Anterior cingulate cortex (tissue), 58 donors: Measurements from ENCODE around the gene INPP4B.

Experiments used
- DNase-seq, 58 donors: peaks; one replicate each; lab custom pipeline; 2025; lab: John Stamatoyannopoulos, UW

INPP4B gene

DNA sequence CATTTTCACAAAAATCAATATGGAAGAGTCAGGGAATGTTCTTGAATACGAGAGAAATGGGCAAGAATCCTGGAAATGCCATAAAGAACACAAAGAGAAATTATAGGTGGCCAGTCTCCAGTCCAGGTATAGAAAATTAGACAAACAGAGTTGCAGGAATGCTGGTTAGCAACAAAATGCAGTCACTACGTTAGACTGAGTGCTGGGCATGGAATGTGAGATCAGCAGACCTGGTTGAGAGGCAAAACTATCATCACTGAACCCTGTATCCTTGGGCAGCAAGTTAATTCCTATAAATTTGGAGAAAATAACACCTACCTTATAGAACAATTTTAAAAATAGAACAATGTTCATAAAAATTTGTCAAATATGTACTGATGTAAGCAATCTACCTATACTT lies 417.4 kb downstream of the INPP4B start:
- DNase-seq = no peak

DNA sequence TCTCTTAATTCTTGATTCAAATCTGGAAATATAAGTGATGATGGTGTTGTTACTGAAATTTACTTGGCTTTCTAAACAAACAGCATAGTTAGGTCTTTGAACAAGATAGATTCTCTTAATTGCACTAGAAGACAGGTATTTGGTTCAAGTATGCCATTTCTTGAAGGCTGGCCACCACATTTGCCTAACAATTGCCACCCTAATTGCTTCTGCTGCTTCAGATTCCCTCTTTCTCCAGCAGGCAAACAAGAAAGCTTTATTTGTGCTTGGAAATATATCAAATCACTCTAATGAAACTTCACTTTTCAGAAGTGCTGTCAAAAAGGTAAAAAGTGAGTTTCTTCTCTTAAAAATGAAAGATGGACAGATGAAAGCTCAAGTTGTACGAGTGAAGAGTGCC lies 418.6 kb downstream of the INPP4B start:
- DNase-seq = no peak

DNA sequence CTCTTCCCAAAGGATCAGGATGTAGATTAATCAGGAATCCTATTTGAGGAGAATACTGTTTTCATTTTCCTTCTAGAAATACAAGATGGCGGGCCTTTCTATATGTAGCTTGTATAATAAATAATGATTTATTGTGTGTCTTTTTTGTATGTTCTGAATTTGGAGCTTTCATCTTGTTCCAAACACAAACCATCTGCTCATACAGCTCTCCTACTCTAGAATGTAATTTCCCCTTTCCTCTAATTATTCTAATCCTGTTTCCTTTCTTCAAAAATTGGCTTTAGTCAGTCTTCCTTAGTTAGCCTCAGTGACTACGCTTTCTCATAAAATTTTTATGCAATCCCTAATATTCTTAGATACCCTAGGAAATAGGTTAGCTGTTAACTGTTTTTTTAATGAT lies 422.2 kb downstream of the INPP4B start:
- no peak for DNase-seq

DNA sequence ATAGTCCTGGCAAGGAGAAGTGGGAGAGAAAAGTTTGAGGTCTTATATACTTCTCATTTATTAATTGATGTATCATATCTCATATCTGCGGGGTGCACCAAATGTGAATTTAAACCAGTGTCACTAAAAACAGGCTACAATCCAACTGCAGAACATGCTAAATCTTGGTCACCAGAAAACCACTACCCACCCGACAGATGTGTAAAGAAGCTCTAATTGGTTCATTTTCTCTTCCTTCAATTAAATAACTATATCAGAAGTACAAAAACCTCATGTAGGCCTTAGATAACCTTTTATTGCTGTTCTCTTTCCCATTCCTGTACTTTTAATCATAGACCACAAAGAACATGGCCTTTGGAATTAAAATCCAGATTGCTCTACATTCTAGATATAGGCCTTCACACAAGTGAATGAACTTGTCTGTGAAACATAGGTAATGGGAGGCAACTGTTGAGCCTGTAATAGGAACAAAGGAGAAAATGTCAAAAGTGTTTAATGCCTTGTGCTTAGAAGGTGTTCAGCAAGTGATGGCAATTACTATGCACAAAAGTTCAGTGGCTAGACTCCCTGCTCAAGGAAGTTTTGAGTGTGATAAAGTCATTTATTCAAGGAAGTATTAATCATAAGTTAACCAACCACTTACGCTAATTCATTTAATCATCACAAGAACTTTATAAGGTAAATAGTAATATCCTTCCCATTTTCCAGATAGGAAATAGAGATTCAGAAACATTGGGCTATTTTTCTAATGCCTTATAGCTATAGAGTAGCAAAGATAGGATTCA lies 425.6 kb downstream of the INPP4B start:
- no peak for DNase-seq

DNA sequence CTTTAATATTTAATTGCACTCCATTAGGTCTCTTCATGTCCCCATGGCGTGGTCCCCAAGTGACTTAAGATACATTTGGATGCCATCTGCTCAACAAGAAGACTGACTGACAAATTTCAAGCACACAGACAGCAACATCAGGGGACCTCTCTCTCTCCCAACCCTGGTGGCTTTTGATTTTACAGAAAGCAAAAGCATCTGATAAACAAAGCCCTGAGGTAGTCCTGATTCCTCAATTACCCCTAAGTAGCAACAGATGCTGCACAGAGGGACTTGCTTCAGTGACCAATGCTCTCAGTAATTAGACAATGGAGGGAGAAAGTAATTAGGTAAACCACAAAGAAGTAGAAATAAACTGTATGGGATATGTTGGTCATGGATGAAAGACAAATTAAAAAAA lies 426.4 kb downstream of the INPP4B start:
- no peak for DNase-seq

DNA sequence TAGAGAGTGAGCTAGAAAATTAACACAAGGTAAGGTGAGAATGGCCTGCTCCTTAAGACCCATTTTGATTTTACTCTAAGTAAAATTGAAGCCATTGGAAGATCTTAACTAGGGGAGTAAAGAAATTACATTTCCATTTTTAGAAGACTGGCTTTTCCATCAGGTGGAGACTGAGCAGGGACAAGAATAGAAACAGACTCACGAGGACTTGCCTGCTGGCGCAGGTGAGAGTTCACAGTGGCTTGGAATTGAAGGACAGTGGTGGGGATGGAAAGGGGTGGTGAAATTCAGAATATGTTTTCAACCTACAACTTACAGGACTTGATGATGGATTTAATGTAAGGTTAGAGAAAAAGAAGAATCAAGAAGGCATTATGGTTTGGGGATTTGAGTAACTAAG lies 427.4 kb downstream of the INPP4B start:
- no peak for DNase-seq

DNA sequence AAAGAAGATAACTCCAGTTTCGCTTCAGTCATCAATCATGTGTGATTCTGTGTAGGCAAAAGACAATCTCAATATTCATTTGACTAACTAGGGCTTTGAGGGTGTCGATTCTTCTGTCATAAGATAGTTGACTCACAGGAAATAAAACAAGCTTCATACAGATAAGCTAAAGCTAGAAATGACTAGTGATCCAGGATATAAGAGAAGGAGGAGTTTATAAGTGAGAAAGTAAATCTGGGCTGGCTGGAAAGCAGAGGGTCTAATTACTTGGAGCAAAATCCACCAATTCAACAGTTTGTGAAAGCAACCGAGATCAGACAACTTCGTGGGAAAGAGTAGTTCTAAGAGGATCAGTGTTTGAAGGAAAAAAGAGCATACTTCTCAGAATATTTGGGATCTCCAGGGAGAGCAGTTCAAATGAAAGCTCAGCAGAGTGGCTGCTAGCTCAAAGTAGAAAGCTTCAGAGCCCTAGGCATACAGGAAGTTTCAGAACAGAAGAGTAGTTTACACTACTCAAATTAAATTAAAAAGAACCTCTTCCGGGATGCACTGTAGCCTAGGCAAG lies 429.3 kb downstream of the INPP4B start:
- DNase-seq = peak in 1 of 58 donors; percentile 13

DNA sequence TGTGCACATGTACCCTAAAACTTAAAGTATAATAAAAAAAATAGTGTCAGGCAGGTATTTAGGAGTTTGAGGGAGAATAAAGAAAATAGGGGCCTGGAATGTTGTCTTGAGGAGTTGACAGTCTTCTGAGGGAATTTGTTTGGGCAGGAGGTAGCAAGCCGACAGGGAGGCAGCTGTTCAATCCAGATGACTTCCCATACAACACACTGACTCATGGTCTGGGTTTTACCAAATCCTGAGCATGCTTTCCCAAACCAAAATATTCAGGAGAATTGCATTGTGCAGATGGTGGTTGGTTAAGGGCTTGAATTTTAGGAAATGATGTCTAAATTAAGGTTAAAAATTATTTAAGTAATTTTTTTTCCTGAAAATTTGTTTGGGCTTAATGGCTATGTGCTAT lies 430.0 kb downstream of the INPP4B start:
- DNase-seq = no peak

DNA sequence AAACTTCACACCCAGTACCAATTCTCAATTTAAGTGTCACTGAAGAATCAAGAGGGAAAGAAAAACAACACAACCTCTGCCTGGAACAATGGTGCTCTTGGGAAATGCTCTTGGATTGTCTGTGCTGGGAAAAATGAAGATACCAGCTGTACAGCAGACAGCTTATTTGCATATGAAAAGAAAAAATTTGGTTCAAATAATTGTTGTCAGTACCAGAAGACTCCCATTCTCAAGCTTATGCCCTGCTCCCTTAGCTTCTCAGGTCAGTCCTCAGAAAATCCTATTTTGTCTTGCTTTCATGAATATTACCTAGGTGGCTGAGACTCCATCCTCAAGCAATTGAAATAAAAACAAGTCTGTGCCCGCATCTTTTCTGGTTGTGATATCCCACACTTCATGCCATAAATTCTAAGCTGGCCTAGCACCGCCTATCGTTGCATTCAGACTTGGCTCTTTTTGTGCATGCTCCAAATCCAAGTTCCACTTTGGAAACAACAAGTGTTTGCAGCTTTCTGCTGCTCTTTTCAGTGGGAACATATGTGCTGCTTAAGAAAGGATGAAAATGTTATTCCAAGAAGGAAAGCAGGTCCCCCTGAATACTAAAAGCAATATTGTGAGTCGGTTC lies 431.6 kb downstream of the INPP4B start:
- DNase-seq = peak in 5 of 58 donors; percentile 2 to 51 (median 25)

DNA sequence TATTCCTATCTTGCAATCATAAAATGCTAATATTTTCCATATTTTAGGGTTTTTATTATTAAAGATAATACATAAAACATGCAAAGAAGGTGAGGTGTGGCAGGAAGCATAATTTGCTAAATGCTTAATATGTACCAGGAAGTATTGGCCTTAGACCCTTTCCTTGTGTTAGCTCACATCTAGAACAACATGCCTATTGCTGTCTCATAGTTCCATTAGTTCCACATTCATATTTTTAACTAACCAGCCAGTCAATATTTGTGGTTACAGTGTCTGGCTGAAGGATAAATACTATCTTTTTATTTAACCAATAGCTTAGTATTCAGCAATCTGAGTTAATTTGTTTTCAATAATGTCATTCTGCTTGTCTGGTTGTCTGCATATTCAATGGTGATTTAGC lies 432.6 kb downstream of the INPP4B start:
- DNase-seq = no peak

DNA sequence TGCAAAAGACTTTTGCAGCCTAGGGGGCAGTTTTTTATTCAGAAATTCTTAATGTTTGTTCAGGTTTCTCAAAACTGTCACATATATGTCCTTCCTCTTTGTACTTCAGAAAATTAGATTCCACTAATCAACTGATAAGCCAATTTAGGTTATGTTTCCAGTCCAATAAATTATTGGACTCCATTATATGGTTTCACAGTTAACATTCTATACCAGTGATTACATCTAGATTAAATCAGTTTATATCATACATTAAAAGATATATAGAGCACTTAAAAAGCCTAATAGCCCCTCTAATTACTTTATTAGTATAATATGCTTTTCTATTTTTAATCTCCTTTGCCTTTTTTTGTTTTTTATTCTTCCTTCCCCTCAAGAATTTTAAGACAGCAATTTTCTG lies 434.1 kb downstream of the INPP4B start:
- DNase-seq = no peak

DNA sequence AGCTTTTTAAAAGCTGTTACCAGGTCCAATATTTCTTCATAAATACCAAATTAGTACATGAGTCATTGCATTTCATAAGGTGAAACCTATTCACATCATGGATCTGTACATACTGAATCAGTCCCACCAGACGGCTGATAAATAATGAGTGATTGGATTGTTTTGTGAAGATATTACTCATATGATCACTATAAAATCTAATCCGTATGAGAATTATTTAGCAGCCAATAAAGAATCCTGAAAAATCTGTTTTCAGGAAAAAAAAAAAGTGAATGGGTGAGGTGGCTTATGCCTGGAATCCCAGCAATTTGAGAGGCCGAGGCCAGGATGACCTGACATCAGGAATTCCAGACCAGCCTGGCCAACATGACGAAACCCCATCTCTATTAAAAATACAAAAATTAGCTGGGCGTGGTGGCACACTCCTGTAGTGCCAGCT lies 438.1 kb downstream of the INPP4B start:
- DNase-seq = no peak

DNA sequence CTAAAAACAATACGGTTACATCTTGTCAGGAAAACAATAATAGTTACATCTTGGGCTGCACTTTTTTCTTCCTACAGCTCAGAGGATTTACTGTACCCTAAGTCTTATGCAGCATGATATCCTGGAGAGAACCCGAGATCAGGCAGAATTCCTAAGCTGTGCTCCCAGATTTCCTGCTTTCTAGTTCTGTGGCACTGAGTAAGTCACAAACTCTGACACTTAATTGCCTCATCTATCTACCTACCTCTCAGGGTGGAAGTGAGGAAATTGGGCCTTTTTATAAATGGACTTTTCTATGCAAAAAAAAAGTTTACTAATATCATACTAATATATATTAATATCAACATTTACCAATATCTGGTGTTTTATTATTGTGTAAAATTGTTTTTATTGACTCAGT lies 438.5 kb downstream of the INPP4B start:
- DNase-seq = no peak

DNA sequence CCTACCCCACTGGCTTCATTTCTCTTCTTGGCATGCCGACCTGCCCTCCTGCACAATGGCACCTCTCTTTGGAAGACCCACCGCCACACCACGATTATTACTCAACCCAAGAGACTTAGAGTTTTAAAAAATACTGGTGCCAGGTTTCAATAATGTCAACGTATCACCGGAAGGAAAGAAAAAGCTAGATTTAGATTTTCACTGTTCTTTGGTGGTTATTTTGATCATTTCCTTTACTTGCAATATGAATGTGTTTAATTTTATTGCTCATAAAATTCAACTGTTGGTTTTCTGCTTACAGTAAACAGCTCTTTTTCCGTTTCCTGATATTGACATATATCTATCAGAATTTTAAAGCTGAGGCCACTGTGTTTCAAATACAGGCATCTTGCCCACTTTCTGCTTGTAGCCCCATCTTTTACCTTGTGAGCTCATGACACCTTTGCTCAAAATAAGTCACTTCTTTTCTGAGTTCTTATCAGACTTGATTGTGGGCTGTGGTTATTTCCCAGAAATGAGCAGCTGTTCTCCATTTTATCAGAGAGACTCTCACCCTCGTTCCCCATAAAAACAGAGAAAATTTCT lies 439.1 kb downstream of the INPP4B start:
- DNase-seq = no peak

DNA sequence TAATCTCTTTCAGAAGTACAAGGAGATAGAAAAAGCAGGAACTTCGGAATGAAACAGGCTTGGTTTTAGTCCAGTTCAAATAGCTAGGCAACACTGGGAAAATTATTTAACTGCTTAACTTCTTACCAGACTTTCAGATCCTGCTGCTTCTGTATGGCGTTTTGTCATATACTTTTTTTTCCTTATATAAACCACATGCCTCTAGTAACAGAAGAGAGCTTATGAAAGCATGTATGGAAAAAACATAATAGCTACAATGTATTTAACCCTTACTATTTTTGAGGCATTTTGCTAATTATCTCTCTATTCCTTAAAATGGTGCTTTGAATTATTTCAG lies 439.6 kb downstream of the INPP4B start:
- DNase-seq = no peak

DNA sequence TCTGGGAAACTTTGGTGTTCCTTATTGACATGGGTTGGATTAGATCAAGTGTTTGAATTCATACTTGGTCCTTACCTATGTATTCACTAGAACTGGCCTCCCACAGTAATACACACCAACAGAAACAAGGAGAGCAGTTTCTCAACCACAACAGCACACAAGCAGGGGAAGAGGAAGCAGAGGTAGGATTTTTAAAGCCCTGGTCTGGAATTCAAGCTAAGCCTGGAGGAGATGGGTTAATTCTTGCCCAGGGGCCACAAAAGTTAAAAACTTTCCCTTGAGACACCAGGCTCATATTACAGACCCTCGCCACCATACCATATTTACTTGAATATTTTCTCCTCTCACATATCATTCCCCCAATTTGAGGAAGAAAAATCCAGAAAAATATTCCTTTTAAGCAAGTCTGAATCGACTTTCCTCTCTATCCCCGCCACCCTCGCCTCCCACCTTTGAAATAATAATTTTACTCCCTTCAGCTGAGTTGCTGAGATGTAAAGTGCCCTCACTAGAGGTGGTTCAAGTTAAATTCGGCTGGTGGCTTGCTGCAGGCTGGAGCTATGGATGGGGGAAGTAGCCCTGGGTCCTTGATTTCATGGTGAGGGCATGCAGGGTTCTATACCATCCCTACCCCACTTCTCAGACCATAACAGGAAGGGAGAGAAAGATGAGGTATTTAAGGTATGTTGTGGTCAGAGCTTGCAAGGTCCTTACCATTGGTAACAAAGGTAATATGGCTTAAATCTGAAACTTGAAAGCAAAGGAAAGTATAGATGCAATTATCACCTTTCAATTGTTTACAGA lies 440.2 kb downstream of the INPP4B start:
- DNase-seq = peak in 1 of 58 donors; percentile 17

DNA sequence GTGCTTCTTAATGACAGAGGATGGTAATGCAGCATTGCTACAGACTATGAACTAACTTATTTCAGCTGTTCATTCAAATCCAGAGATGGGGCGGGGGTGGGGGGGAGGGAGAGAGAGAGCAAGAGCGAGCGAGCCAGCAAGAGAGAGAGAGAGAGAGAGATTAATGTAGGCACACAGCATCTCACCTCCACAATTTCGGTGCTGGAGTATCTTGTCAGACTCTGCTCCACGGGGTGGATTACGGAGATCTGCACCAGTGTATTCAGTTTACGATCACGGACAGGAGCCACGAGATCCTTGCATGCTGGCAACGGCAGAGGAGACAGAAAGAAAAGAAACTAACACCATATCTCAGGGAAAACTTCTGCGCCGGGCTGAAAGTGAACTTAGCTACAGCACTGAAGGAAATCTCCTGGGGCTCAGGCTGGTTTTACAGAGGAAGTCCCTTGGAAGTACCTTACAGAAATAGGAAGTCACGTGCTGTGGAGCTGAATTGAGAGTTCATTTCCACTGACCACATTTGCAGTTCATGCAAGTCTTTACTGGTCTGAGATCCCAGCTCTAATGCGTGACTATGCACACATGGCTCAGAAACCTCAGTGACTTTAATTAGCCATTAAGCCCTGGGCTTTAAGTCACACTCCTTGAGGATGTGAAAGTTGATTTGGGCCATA lies 440.9 kb downstream of the INPP4B start:
- peak in 31 of 58 donors; percentile 1 to 62 (median 22) for DNase-seq

DNA sequence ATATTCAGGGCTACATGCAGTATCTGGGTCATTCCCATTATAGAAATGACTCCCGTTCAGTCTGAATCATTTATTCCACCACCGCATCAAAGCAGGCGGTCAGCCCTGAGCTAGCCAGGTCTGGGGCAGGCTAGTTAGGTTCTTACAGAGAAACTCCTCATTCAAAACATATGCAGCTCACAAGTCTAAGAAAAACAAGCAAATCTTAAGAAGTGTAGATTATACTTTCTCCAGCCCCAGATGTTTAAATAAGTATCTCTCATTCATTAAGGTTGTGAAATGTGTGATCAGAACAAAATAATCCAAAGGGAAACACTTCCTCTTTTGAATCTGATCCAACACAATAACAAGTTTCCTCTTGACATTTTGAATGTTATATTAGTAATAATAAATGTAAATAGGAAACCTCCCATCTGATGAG lies 441.9 kb downstream of the INPP4B start:
- no peak for DNase-seq

DNA sequence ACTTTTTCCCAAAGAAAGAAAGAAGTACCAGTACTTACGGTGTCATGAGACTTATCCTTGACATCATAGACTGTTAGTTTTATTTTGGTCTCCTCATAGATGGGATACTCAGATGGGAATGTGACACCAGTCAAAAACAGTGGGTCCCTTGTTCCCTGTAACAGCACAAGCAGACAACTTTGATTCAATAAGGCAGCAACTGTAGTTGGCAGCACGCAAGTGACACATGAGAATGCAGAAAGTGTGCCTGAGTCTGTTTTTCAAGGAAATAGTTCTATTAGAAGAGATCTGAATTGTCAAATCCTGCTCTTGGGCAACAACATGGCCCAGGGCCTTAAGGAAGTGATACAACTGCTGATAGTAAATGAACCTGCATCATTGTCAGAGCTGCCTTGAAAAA lies 443.2 kb downstream of the INPP4B start:
- peak in 5 of 58 donors; percentile 5 to 23 (median 9) for DNase-seq

DNA sequence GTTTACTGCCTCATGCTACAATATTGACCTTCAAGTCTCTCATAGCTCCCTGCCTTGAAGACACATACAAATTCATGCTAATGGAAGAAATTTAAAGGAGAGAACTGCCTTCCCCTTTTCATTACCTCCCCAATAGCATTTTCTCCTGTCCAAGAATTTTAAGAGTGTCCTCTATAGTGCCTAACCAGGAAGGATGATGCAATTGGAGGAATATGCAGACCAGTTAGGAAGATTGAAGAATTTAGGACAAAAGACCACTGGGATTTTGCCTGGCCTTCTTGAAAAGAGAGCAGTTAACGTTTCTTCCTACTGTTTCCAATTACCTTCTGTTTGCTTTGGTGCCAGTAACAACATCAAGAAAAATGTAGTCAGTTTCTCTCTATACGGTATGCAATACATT lies 443.9 kb downstream of the INPP4B start:
- DNase-seq = no peak
